GM12878 (cell line): ENCODE data around the gene PGC. TPM values are rescaled to one million over a fixed set of nuclear protein-coding genes. Genes with fewer than 3 reads are reported as not detected.

Experiments
- ATAC-seq: fragments of 200-7000 bp; cut with Tn5 transposase; 3 replicates; pipeline ENCODE4 v1.9.1; 2020; ENCODE audit warnings: mild to moderate bottlenecking, moderate library complexity
- BruUV-seq: library from RNA; stranded (reverse); fragments of 400-500 nt; replicated peaks from 2 replicates; lab custom pipeline; 2021; lab: Mats Ljungman, UMichigan
- CTCF ChIA-PET: fragments of 300-600 bp; sonication (Branson Sonifier 250); formaldehyde crosslinking; extraction: SDS; loops from one replicate; lab custom pipeline; 2021; ENCODE audit warnings: inconsistent platforms; lab: Yijun Ruan, JAX
- POLR2A ChIA-PET: fragments of 350-600 bp; formaldehyde crosslinking; extraction: SDS; loops from one replicate; lab custom pipeline; 2021; ENCODE audit warnings: inconsistent platforms; lab: Charles Lee
- RAD21 ChIA-PET: fragments of 300-600 bp; sonication (Branson Sonifier 250); formaldehyde crosslinking; loops from one replicate; lab custom pipeline; 2023; ENCODE audit warnings: antibody characterized with exemption; ENCODE audit not compliant: unreplicated experiment; lab: Charles Lee
- SMC1A ChIA-PET: fragments of 300-600 bp; sonication (Branson Sonifier 250); formaldehyde crosslinking; loops from one replicate; lab custom pipeline; 2023; ENCODE audit not compliant: unreplicated experiment, uncharacterized antibody; lab: Charles Lee
- DNase-seq: peaks from one replicate; pipeline ENCODE4 v3.0.0-alpha.2; 2011; ENCODE audit warnings: low read depth, low spot score
- FAIRE-seq: peaks from 3 replicates; lab custom pipeline; 2011; peaks lifted over from hg19 to GRCh38; lab: Jason Lieb, UNC
- H2AFZ ChIP-seq: 2 replicates; pipeline ENCODE4 v1.6.0; 2011; ENCODE audit warnings: low read depth, low read length, control low read depth; ENCODE audit not compliant: control insufficient read depth
- H3K27ac ChIP-seq: 2 replicates; pipeline ENCODE4 v1.5.1; 2011; ENCODE audit warnings: control low read depth; ENCODE audit not compliant: control insufficient read depth, insufficient read depth
- H3K27me3 ChIP-seq, 2 experiments: replicated peaks in 1 of 2; 2 replicates each; pipeline versions ENCODE4 v1.6.0 to v1.6.1; 2011; ENCODE audit warnings: low read length in 1 of 2; ENCODE audit not compliant: control insufficient read depth in 2 of 2, insufficient read depth in 2 of 2
- H3K36me3 ChIP-seq, 2 experiments: 2 replicates each; pipeline ENCODE4 v1.5.1; 2011; ENCODE audit warnings: low read length in 1 of 2; ENCODE audit not compliant: control insufficient read depth in 2 of 2, insufficient read depth in 2 of 2
- H3K4me1 ChIP-seq: 2 replicates; pipeline ENCODE4 v1.6.1; 2011; ENCODE audit warnings: mild to moderate bottlenecking, low read length, moderate library complexity, mixed read lengths; ENCODE audit not compliant: control insufficient read depth, insufficient read depth
- H3K4me2 ChIP-seq: 2 replicates; pipeline ENCODE4 v1.6.0; 2011; ENCODE audit warnings: control low read depth; ENCODE audit not compliant: control insufficient read depth, insufficient read depth
- H3K4me3 ChIP-seq: fragments of 200-600 bp; sonication (generic); 2 replicates; pipeline ENCODE4 v1.5.1; 2016
- H3K79me2 ChIP-seq: 2 replicates; pipeline ENCODE4 v1.6.0; 2011; ENCODE audit warnings: low read length; ENCODE audit not compliant: control insufficient read depth, insufficient read depth
- H3K9ac ChIP-seq: 2 replicates; pipeline ENCODE4 v1.8.0; 2011; ENCODE audit warnings: low read length, control low read depth, mixed read lengths; ENCODE audit not compliant: control insufficient read depth, insufficient read depth
- H3K9me3 ChIP-seq: replicated peaks from 3 replicates; pipeline ENCODE4 v1.5.1; 2011; ENCODE audit warnings: mild to moderate bottlenecking, low read length; ENCODE audit not compliant: control insufficient read depth, insufficient read depth
- H4K20me1 ChIP-seq: 2 replicates; pipeline ENCODE4 v1.6.0; 2011; ENCODE audit not compliant: control insufficient read depth, insufficient read depth
- CBFB ChIP-seq: IDR thresholded peaks from 2 replicates; pipeline ENCODE4 v1.6.1; 2016; ENCODE audit warnings: antibody characterized with exemption, low read depth
- EED ChIP-seq: sonication (generic); IDR thresholded peaks from 2 replicates; pipeline ENCODE4 v1.6.1; 2016; ENCODE audit warnings: antibody characterized with exemption, low read depth
- FOXK2 ChIP-seq: fragments of 450-650 bp; IDR thresholded peaks from 2 replicates; pipeline ENCODE4 v1.6.1; 2017; ENCODE audit warnings: mild to moderate bottlenecking, moderate library complexity
- RB1 ChIP-seq: fragments of 450-650 bp; formaldehyde crosslinking; IDR thresholded peaks from 2 replicates; pipeline ENCODE4 v1.6.1; 2017; ENCODE audit warnings: mild to moderate bottlenecking, borderline replicate concordance
- RUNX3 ChIP-seq: IDR thresholded peaks from 2 replicates; pipeline ENCODE4 v1.6.1; 2012; ENCODE audit warnings: low read length, inconsistent platforms
- SIX5 ChIP-seq: IDR thresholded peaks from 2 replicates; pipeline ENCODE4 v1.6.1; 2011; ENCODE audit warnings: mild to moderate bottlenecking, low read depth, low read length, moderate library complexity; ENCODE audit not compliant: severe bottlenecking
- SREBF1 ChIP-seq: IDR thresholded peaks from 2 replicates; pipeline ENCODE4 v1.6.1; 2012; ENCODE audit warnings: mild to moderate bottlenecking, low read length
- WGBS: methylation state at CpG from one replicate; pipeline ENCODE4 v1.1.6; 2016; ENCODE audit warnings: low lambda C conversion rate; ENCODE audit not compliant: insufficient replicate concordance, insufficient coverage; ENCODE audit errors: missing lambda C conversion rate; 5-methylcytosine and 5-hydroxymethylcytosine counted together
- in situ Hi-C: fragments of 300-500 bp; cut with MboI; formaldehyde crosslinking; loops from 9 replicates; pipeline ENCODE4 v1.14.3; 2018; ENCODE audit warnings: mixed read lengths
- intact Hi-C: fragments of 100-400 bp; cut with micrococcal nuclease; formaldehyde crosslinking; loops from one replicate; pipeline ENCODE4 v1.14.2; 2022; ENCODE audit not compliant: unreplicated experiment
- polyA plus RNA-seq, 11 experiments: library from polyadenylated mRNA; depleted of rRNA in 4 of 11; unstranded in 6 of 11; stranded (reverse) in 5 of 11; fragments of >200 nt; fragmentation: Nextera tagmentation in 4 of 11; fragmentation: Illumina TruSeq in 1 of 11; extraction: Ambion mirVana in 4 of 11; extraction: Trizol in 1 of 11; gene quantifications; 1 replicate in 1 of 11; 2 replicates in 10 of 11; pipeline versions ENCODE4 v1.2.1 to v1.2.3, GENCODE V29; 2011 to 2016; ENCODE audit warnings: inconsistent platforms in 2 of 11, missing spikeins in 2 of 11, low read depth in 1 of 11
- total RNA-seq, 4 experiments: library from RNA; depleted of rRNA in 3 of 4; stranded (reverse); fragments of >200 nt in 3 of 4; fragmentation: Illumina TruSeq in 1 of 4; extraction: Trizol in 1 of 4; gene quantifications; 2 replicates each; pipeline versions ENCODE4 v1.2.1 to v1.2.3, GENCODE V29; 2013 to 2021
- TF ChIP-seq, protein P1 (sequence below): IDR thresholded peaks from 2 replicates; pipeline ENCODE4 v1.6.1; 2011; ENCODE audit warnings: mild to moderate bottlenecking, low read depth, low read length, moderate library complexity; ENCODE audit not compliant: insufficient replicate concordance
- TF ChIP-seq, protein P2 (sequence below): fragments of 450-650 bp; IDR thresholded peaks from 2 replicates; pipeline ENCODE4 v1.6.1; 2018; ENCODE audit warnings: borderline replicate concordance, mild to moderate bottlenecking; ENCODE audit not compliant: partially characterized antibody

The PGC gene
- total and polyA plus RNA-seq, 10 of the 15 experiments (the other 5 are each of a cell fraction or from before 2014, with no cell fraction given), result 0.26 TPM; not detected in 9

DNA sequence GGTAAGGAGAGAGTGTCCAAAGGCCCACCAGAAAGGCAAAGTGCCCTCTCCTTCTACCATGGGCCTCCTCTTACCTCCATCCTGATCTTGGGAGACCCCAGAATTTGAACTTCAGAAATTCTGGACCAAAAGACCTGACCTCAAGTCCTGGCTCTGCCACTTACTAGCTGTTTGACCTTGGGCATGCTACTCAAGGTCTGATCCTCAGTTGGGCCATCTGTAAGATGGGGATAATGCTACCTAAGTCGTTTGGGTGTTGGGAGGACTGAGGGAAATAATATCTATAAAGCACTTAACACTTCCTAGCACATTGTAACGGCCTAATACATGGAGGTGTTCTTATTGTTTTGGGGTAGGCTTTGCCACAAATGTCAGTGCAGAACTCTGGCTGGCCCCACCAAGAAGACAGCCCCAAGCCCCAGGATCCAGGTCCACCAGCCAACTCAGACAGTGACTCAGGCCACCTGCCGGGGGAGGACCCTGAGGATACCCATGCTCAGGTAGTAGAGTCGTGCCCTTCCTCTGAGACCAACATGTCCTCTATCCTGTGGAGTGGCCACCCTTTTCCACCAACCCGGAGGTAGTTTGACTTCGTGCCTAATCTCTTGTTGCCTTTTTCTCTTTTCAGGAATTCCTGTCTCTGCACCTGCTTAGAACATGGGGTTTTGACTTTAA is 36.0 kb upstream of the PGC start (continued):
- TF ChIP-seq CBFB (no peak), SREBF1 (no peak), EED (no peak)

DNA sequence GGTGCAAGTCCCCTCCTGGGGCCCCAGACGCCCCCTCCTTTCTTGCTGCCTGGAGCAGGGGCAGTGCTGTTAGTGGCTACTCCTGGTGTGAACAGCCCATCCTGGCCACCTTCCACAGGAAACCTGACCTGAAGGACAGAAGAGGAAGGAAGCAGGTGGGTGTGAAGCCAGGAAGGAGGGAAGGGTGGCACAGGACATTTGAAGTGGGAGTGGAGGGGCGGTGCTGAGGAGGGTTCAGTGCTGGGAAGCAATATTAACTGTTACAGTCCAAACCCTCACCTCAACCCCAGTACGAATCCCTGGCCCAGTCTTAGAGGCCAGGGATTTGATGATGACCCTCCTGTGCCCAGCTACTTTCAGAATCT is 34.2 kb upstream of the PGC start:
- BruUV-seq, result no TSS peak
- intact Hi-C loops, result loop anchor here (2.0 to 5.0 kb wide), 2 partner anchors 385 to 431 kb away; no protein-coding TSS in a partner anchor
- RAD21 ChIA-PET, result interaction anchor here (1.0 to 1.9 kb wide), 2 partner anchors 48 to 264 kb away, joined by 3 to 9 read pairs; no protein-coding TSS in a partner anchor

More for the DNA sequence above, 34.2 kb upstream of the PGC start:
- 10% methylated on average over 3 of the region's 3 CpGs for WGBS
- FAIRE-seq, result no peak
- SMC1A ChIA-PET, result interaction anchor here (2.7 kb wide), 1 partner anchor 263 kb away, joined by 20 read pairs; no protein-coding TSS in a partner anchor
- H3K4me2 ChIP-seq, result no peak overlapping the region
- POLR2A ChIA-PET, result no interaction called here
- ATAC-seq, result no peak
- no peak overlapping the region for H2AFZ ChIP-seq
- CTCF ChIA-PET, result interaction anchor here (0.9 to 8.3 kb wide), 5 partner anchors 10 to 324 kb away, joined by 3 to 141 read pairs (median 4); no protein-coding TSS in a partner anchor
- H3K79me2 ChIP-seq, result no peaks in the 10 kb centered on the region
- TF ChIP-seq FOXK2, result no peak
- no peak for TF ChIP-seq RB1
- TF ChIP-seq, protein P1, sequence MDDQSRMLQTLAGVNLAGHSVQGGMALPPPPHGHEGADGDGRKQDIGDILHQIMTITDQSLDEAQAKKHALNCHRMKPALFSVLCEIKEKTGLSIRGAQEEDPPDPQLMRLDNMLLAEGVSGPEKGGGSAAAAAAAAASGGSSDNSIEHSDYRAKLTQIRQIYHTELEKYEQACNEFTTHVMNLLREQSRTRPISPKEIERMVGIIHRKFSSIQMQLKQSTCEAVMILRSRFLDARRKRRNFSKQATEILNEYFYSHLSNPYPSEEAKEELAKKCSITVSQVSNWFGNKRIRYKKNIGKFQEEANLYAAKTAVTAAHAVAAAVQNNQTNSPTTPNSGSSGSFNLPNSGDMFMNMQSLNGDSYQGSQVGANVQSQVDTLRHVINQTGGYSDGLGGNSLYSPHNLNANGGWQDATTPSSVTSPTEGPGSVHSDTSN, result no peak
- no peak for TF ChIP-seq RUNX3
- TF ChIP-seq, protein P2, sequence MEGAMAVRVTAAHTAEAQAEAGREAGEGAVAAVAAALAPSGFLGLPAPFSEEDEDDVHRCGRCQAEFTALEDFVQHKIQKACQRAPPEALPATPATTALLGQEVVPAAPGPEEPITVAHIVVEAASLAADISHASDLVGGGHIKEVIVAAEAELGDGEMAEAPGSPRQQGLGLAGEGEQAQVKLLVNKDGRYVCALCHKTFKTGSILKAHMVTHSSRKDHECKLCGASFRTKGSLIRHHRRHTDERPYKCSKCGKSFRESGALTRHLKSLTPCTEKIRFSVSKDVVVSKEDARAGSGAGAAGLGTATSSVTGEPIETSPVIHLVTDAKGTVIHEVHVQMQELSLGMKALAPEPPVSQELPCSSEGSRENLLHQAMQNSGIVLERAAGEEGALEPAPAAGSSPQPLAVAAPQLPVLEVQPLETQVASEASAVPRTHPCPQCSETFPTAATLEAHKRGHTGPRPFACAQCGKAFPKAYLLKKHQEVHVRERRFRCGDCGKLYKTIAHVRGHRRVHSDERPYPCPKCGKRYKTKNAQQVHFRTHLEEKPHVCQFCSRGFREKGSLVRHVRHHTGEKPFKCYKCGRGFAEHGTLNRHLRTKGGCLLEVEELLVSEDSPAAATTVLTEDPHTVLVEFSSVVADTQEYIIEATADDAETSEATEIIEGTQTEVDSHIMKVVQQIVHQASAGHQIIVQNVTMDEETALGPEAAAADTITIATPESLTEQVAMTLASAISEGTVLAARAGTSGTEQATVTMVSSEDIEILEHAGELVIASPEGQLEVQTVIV, result no peak
- TF ChIP-seq SIX5, result no peak
- peaks cover 0 to 3% of the 10 kb centered on the region in 2 experiments; a peak in 1 of 4 replicates for H3K36me3 ChIP-seq
- H3K9ac ChIP-seq, result no peak overlapping the region
- no peaks in the 10 kb centered on the region for H3K27me3 ChIP-seq
- peaks cover 29% of the 10 kb centered on the region for H3K4me1 ChIP-seq
- H4K20me1 ChIP-seq, result no peaks in the 10 kb centered on the region
- no peak overlapping the region for H3K4me3 ChIP-seq
- DNase-seq, result no peak
- in situ Hi-C loops, result no loop called here
- no peak overlapping the region for H3K27ac ChIP-seq
- no peaks in the 10 kb centered on the region for H3K9me3 ChIP-seq
